Measurements from ENCODE around the gene CBFA2T3. TPM values are rescaled to one million over a fixed set of nuclear protein-coding genes. Genes with fewer than 3 reads are reported as not detected.
"Not testable (repeated sequence)": the region's sequence is repeated elsewhere in the genome, so short reads cannot be mapped to it uniquely, and the experiment has no call there.

Gene CBFA2T3
- total RNA-seq, 1 donor from 2014 or later: 4.6 TPM

DNA sequence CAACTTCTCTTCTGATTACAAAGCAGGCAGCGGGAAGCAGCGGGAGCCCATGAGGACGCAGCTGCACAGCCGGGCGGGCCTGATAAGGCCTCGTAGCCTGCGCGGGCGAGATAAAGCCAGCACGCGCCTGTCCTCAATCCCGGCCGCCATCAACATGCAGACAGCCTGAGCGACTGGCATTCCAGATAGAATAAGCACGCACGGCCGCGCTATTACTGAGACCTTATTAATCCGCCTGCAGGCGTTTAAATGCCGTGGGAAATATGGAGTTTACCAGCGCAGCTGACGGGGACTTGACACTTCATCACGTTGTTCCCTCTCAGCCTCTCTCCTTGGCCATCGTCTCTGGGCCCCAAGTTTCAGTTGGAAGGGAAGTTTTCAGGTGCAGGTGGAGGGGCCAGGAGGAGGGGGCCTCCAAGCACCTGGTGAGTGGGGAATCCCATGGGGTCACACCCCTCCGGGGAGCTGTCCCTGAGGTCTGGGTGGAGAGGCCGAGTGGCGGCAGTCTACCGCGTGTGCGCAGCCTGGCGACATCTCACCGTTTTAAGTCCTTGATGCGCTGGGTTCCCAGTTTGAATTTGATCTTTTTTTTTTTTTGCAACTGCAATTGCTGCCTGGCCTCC, 27.3 kb upstream of the CBFA2T3 start:
- Mint-ChIP-seq H3K36me3 (ENCODE audit: low read depth) (peaks cover 4% of the 10 kb centered on the region), H3K9me3 (peaks cover 3% of the 10 kb centered on the region), H3K4me1 (peaks cover 5% of the 10 kb centered on the region), H3K27ac (ENCODE audit: unreplicated experiment) (no peak overlapping the region), H3K27me3 (ENCODE audit: low read depth) (peaks cover 46% of the 10 kb centered on the region), H3K4me3 (no peak overlapping the region)
- no peak for DNase-seq (ENCODE audit: low read depth, low spot score)
- TF ChIP-seq, protein P1, sequence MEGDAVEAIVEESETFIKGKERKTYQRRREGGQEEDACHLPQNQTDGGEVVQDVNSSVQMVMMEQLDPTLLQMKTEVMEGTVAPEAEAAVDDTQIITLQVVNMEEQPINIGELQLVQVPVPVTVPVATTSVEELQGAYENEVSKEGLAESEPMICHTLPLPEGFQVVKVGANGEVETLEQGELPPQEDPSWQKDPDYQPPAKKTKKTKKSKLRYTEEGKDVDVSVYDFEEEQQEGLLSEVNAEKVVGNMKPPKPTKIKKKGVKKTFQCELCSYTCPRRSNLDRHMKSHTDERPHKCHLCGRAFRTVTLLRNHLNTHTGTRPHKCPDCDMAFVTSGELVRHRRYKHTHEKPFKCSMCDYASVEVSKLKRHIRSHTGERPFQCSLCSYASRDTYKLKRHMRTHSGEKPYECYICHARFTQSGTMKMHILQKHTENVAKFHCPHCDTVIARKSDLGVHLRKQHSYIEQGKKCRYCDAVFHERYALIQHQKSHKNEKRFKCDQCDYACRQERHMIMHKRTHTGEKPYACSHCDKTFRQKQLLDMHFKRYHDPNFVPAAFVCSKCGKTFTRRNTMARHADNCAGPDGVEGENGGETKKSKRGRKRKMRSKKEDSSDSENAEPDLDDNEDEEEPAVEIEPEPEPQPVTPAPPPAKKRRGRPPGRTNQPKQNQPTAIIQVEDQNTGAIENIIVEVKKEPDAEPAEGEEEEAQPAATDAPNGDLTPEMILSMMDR (conservative IDR thresholded peaks at IDR 0.05): no peak

DNA sequence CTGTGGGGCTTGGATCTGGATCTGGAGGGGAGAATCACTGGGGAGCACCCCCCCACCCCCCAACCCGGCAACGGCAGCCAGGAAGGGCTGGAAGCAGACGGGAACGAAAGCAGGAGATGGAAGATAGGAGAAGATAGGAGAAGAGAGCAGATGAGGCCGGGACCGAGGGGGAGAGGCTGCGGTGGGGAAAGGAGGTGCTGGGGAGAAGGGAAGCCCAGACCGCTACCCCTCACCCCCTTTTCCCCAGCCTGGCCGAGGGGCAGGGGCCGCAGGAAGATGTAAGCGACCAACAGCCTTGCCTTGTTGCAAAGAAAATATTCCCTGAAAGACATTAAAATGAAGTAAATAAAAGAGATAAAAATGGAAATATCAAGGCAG, 26.8 kb upstream of the CBFA2T3 start:
- DNase-seq (ENCODE audit: low read depth, low spot score): no peak
- Mint-ChIP-seq H3K27ac (ENCODE audit: unreplicated experiment) (no peak overlapping the region), H3K9me3 (peaks cover 3% of the 10 kb centered on the region), H3K27me3 (ENCODE audit: low read depth) (peaks cover 50% of the 10 kb centered on the region), H3K4me1 (peaks cover 10% of the 10 kb centered on the region), H3K4me3 (no peak overlapping the region), H3K36me3 (ENCODE audit: low read depth) (peaks cover 4% of the 10 kb centered on the region)
- TF ChIP-seq, protein P1 (conservative IDR thresholded peaks at IDR 0.05): no peak

DNA sequence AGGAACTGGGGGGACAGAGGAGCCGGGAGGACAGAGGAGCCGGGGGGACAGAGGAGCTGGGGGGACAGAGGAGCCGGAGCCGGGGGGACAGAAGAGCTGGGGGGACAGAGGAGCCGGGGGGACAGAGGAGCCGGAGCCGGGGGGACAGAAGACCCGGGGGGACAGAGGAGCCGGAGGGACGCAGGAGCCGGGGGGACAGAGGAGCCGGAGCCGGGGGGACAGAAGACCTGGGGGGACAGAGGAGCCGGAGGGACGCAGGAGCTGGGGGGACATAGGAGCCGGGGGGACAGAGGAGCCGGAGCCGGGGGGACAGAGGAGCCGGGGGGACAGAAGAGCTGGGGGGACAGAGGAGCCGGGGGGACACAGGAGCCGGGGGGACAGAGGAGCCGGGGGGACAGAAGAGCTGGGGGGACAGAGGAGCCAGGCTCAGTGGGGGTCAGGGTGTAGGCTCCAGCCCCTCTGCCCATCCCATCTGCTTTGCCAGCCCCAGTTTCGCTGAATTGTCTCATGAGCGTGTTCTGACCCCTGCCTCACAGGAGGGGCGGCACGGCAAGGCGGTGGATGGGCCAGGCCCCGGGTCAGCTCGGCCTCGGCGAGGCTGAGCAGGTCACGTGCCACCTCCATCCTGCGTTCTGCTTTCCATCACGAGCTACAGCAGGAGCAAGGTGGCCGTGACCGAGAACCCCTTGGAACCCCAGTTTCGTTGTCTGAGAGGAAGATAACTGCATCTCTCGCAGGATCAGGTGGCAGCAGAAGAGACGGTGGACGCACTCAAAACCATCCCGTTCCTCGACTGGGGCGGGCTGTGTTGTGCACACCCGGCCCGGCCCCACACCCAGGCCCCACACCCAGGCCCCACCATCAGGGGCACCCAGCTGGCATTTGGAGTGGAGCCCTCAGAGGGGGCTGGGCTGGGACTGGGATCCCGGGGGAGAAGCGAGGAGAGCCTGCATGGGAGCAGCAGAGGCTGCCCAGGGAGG, 26.1 kb upstream of the CBFA2T3 start:
- Mint-ChIP-seq H3K4me3 (no peak overlapping the region), H3K36me3 (ENCODE audit: low read depth) (peaks cover 4% of the 10 kb centered on the region), H3K27ac (ENCODE audit: unreplicated experiment) (no peak overlapping the region), H3K27me3 (ENCODE audit: low read depth) (peaks cover 52% of the 10 kb centered on the region), H3K4me1 (peaks cover 10% of the 10 kb centered on the region), H3K9me3 (peaks cover 3% of the 10 kb centered on the region)
- TF ChIP-seq, protein P1 (conservative IDR thresholded peaks at IDR 0.05): no peak
- no peak for DNase-seq (ENCODE audit: low read depth, low spot score)

DNA sequence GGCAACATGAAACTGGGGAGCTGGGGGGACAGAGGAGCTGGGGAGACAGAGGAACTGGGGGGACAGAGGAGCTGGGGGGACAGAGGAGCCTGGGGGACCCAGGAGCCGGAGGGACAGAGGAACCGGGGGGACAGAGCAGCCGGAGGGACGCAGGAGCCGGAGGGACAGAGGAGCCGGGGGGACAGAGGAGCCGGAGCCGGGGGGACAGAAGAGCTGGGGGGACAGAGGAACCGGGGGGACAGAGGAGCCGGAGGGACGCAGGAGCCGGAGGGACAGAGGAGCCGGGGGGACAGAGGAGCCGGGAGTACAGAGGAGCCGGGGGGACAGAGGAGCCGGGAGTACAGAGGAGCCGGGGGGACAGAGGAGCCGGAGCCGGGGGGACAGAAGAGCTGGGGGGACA, 25.1 kb upstream of the CBFA2T3 start:
- H3K27me3 Mint-ChIP-seq (ENCODE audit: low read depth): peaks cover 50% of the 10 kb centered on the region
- not testable (repeated sequence) for H3K9me3 Mint-ChIP-seq, H3K4me3 Mint-ChIP-seq

GRCh38 chr16:89001117-89002027, 24.4 kb upstream of the CBFA2T3 start:
- peaks cover 10% of the 10 kb centered on the region for H3K4me1 Mint-ChIP-seq
- H3K27me3 Mint-ChIP-seq (ENCODE audit: low read depth): peaks cover 50% of the 10 kb centered on the region
- H3K27ac Mint-ChIP-seq (ENCODE audit: unreplicated experiment): no peak overlapping the region
- TF ChIP-seq, protein P1 (conservative IDR thresholded peaks at IDR 0.05): no peak
- no peak overlapping the region for H3K4me3 Mint-ChIP-seq
- H3K9me3 Mint-ChIP-seq: peaks cover 6% of the 10 kb centered on the region
- H3K36me3 Mint-ChIP-seq (ENCODE audit: low read depth): peaks cover 4% of the 10 kb centered on the region
- DNase-seq (ENCODE audit: low read depth, low spot score): no peak

More for the DNA sequence above, 25.1 kb upstream of the CBFA2T3 start:
- not testable (repeated sequence) for H3K36me3 Mint-ChIP-seq (ENCODE audit: low read depth); DNase-seq (ENCODE audit: low read depth, low spot score); H3K4me1 Mint-ChIP-seq; H3K27ac Mint-ChIP-seq (ENCODE audit: unreplicated experiment)

All from neural crest cell (in vitro differentiated cells).